ENCODE measurements around the gene PCDHGB5. TPM values are rescaled to one million over a fixed set of nuclear protein-coding genes. Genes with fewer than 3 reads are reported as not detected.
A peak's percentile ranks its signal among the peaks of the same experiment; 100 is the strongest.
"Not testable (repeated sequence)": the region's sequence is repeated elsewhere in the genome, so short reads cannot be mapped to it uniquely, and the experiment has no call there.

PCDHGB5 gene
- total RNA-seq, 4 donors from 2014 or later = 9.9 to 22.4 (median 16.2) TPM

DNA sequence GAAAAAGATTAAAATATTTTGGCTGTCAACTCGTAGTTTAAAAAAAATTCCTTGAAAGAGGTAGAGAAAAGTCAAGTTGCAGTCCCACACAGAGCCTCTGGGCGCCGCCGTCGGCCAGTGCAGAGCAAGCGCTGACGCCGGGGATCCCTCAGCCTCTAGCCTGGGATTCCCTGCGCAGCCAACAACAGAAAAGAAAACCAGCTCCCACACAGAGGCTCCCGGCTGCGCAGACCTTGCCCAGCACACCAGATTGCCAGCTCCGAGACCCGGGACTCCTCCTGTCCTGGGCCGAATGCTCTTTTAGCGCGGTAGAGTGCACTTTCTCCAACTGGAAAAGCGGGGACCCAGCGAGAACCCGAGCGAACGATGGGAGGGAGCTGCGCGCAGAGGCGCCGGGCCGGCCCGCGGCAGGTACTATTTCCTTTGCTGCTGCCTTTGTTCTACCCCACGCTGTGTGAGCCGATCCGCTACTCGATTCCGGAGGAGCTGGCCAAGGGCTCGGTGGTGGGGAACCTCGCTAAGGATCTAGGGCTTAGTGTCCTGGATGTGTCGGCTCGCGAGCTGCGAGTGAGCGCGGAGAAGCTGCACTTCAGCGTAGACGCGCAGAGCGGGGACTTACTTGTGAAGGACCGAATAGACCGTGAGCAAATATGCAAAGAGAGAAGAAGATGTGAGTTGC is 19.9 kb downstream of the PCDHGB5 start, which contains the start of gene PCDHGB7:
PCDHGB7 (plus strand) TSS at position 184 of the 679 bp plus-strand sequence; CDS start at position 367, 183 bp downstream.
- Histone ChIP-seq H3K4me3 (peak within 1 kb of the TSS; percentile 15 to 46 (median 24)), H3K27ac (peak within 1 kb of the TSS in 1 of 4 donors; percentile 40), H3K36me3 (peaks cover 0 to 30% (median 0%) of the 10 kb centered on the region in 3 donors), H3K9me3 (peaks cover 0 to 100% (median 52%) of the 10 kb centered on the region in 4 donors), H3K4me1 (peaks cover 0 to 20% (median 0%) of the 10 kb centered on the region in 4 donors)
- not testable (repeated sequence) for H3K27me3 ChIP-seq
- 10 to 16% methylated on average over 35 to 47 of the region's 47 CpGs for WGBS, 2 donors
- DNase-seq (ENCODE audit: low spot score in 2 of 2) = peak; percentile 37 to 60
- TF ChIP-seq, protein P1, sequence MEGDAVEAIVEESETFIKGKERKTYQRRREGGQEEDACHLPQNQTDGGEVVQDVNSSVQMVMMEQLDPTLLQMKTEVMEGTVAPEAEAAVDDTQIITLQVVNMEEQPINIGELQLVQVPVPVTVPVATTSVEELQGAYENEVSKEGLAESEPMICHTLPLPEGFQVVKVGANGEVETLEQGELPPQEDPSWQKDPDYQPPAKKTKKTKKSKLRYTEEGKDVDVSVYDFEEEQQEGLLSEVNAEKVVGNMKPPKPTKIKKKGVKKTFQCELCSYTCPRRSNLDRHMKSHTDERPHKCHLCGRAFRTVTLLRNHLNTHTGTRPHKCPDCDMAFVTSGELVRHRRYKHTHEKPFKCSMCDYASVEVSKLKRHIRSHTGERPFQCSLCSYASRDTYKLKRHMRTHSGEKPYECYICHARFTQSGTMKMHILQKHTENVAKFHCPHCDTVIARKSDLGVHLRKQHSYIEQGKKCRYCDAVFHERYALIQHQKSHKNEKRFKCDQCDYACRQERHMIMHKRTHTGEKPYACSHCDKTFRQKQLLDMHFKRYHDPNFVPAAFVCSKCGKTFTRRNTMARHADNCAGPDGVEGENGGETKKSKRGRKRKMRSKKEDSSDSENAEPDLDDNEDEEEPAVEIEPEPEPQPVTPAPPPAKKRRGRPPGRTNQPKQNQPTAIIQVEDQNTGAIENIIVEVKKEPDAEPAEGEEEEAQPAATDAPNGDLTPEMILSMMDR (IDR thresholded peaks at IDR 0.05) = peak; percentile 43 to 66 (median 50)

DNA sequence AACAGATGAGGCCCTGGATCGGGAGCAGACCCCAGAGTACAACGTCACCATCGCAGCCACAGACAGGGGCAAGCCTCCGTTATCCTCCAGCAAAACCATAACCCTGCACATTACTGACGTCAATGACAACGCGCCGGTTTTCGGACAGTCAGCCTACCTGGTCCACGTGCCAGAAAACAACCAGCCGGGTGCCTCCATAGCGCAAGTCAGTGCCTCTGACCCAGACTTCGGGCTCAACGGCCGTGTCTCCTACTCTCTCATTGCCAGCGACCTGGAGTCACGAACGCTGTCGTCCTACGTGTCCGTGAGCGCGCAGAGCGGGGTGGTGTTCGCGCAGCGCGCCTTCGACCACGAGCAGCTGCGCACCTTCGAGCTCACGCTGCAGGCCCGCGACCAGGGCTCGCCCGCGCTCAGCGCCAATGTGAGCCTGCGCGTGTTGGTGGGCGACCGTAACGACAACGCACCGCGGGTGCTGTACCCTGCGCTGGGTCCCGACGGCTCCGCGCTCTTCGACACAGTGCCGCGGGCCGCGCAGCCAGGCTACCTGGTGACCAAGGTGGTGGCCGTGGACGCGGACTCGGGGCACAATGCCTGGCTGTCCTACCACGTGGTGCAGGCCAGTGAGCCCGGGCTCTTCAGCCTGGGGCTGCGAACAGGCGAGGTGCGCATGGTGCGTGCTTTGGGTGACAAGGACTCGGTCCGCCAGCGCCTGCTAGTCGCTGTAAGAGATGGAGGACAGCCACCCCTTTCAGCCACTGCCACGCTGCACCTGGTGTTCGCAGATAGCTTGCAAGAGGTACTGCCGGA is 21.5 kb downstream of the PCDHGB5 start:
- no peak for DNase-seq (ENCODE audit: low spot score in 2 of 2)
- TF ChIP-seq, protein P1 (IDR thresholded peaks at IDR 0.05) = no peak
- no peak for TF ChIP-seq POLR2A (IDR thresholded peaks at IDR 0.05)
- TF ChIP-seq EP300 (IDR thresholded peaks at IDR 0.05) = no peak
- Histone ChIP-seq H3K9me3 (peaks cover 0 to 100% (median 49%) of the 10 kb centered on the region in 4 donors), H3K27me3 (no peaks in the 10 kb centered on the region), H3K36me3 (peaks cover 0 to 32% (median 0%) of the 10 kb centered on the region in 3 donors), H3K27ac (no peak overlapping the region), H3K4me1 (peaks cover 0 to 20% (median 0%) of the 10 kb centered on the region in 4 donors), H3K4me3 (no peak overlapping the region)
- 34 to 46% methylated on average over 32 to 34 of the region's 74 CpGs for WGBS, 2 donors

GRCh38 chr5:141420855-141421488 is 23.2 kb downstream of the PCDHGB5 start, which contains the start of gene PCDHGA11:
Gene PCDHGA11 (plus strand): TSS chr5:141421051. CDS start chr5:141421228, 177 bp downstream.
- TF ChIP-seq, protein P1 (IDR thresholded peaks at IDR 0.05) = peak in 3 of 5 experiments; percentile 15 to 34 (median 18)
- TF ChIP-seq POLR2A (IDR thresholded peaks at IDR 0.05) = no peak
- H3K36me3 ChIP-seq = peaks cover 0 to 34% (median 0%) of the 10 kb centered on the region in 3 donors
- H3K27me3 ChIP-seq = no peaks in the 10 kb centered on the region
- peaks cover 0 to 20% (median 0%) of the 10 kb centered on the region in 4 donors for H3K4me1 ChIP-seq
- no peak within 1 kb of the TSS for H3K27ac ChIP-seq
- WGBS, 2 donors = 12 to 17% methylated on average over 38 to 42 of the region's 42 CpGs
- H3K9me3 ChIP-seq = peaks cover 0 to 100% (median 54%) of the 10 kb centered on the region in 4 donors
- peak in 1 of 2 donors; percentile 53 for DNase-seq (ENCODE audit: low spot score in 2 of 2)
- H3K4me3 ChIP-seq = peak within 1 kb of the TSS in 2 of 4 donors; percentile 32 to 38

GRCh38 chr5:141421489-141421855 is 23.7 kb downstream of the PCDHGB5 start:
- H3K4me3 ChIP-seq = peak overlapping the region in 2 of 4 donors; percentile 32 to 38
- H3K36me3 ChIP-seq = peaks cover 0 to 39% (median 0%) of the 10 kb centered on the region in 3 donors
- TF ChIP-seq POLR2A (IDR thresholded peaks at IDR 0.05) (no peak), EP300 (IDR thresholded peaks at IDR 0.05) (no peak)
- TF ChIP-seq, protein P1 (IDR thresholded peaks at IDR 0.05) = no peak
- 16 to 17% methylated on average over 13 of the region's 13 CpGs for WGBS, 2 donors
- H3K27ac ChIP-seq = no peak overlapping the region
- peaks cover 0 to 20% (median 0%) of the 10 kb centered on the region in 4 donors for H3K4me1 ChIP-seq
- H3K9me3 ChIP-seq = peaks cover 0 to 100% (median 57%) of the 10 kb centered on the region in 4 donors
- DNase-seq (ENCODE audit: low spot score in 2 of 2) = no peak
- H3K27me3 ChIP-seq = no peaks in the 10 kb centered on the region

Measured in tibial nerve (tissue), 4 donors.